PFSK-1 (cell line): ENCODE data around the gene IL6.

Source experiments
- FOXP2 ChIP-seq: optimal IDR thresholded peaks from 2 replicates; pipeline ENCODE3; 2011; ENCODE audit warnings: borderline replicate concordance, control low read depth, inconsistent platforms; ENCODE audit not compliant: insufficient read depth; ENCODE audit errors: extremely low read length, extremely low read depth
- POLR2AphosphoS5 ChIP-seq: IDR thresholded peaks from 2 replicates; pipeline ENCODE4 v1.6.1; 2012; ENCODE audit warnings: low read depth, mild to moderate bottlenecking, control low read depth, low read length, moderate library complexity
- REST ChIP-seq, 2 experiments: IDR thresholded peaks; 2 replicates each; pipeline versions ENCODE4 v1.6.1 to v1.8.0; 2011 to 2012; ENCODE audit warnings: low read depth in 2 of 2, low read length in 2 of 2, control low read depth in 1 of 2, inconsistent platforms in 1 of 2, mild to moderate bottlenecking in 1 of 2, moderate library complexity in 1 of 2; ENCODE audit not compliant: insufficient read depth in 1 of 2
- SIN3A ChIP-seq: IDR thresholded peaks from 2 replicates; pipeline ENCODE4 v1.6.1; 2012; ENCODE audit warnings: mild to moderate bottlenecking, low read length, moderate library complexity, borderline replicate concordance; ENCODE audit not compliant: insufficient read depth
- TAF1 ChIP-seq: IDR thresholded peaks from 2 replicates; pipeline ENCODE4 v1.6.1; 2012; ENCODE audit warnings: low read length, control low read depth, borderline replicate concordance; ENCODE audit not compliant: insufficient read depth

IL6 gene

GRCh38 chr7:22729180-22729825 lies 2.3 kb downstream of the IL6 start:
- TF ChIP-seq TAF1 = no peak
- TF ChIP-seq POLR2AphosphoS5 = no peak
- no peak for TF ChIP-seq SIN3A
- peak in 1 of 2 experiments; percentile 24; a peak in 1 of 4 replicates for TF ChIP-seq REST (IDR thresholded peaks at IDR 0.05; ENCODE audit: insufficient read depth in 1 of 2, low read depth in 2 of 2, low read length in 2 of 2)
- TF ChIP-seq FOXP2 = no peak

- TF ChIP-seq REST (IDR thresholded peaks at IDR 0.05; ENCODE audit: insufficient read depth in 1 of 2, low read depth in 2 of 2, low read length in 2 of 2) (no peak), TAF1 (no peak), FOXP2 (no peak), POLR2AphosphoS5 (no peak), SIN3A (no peak)
Measured at GRCh38 chr7:22730066-22730710, 3.2 kb downstream of the IL6 start.

- TF ChIP-seq SIN3A = no peak
- no peak for TF ChIP-seq REST (IDR thresholded peaks at IDR 0.05; ENCODE audit: insufficient read depth in 1 of 2, low read depth in 2 of 2, low read length in 2 of 2)
- no peak for TF ChIP-seq FOXP2
- no peak for TF ChIP-seq POLR2AphosphoS5
- no peak for TF ChIP-seq TAF1
Measured at GRCh38 chr7:22730921-22731654, 4.1 kb downstream of the IL6 start.

GRCh38 chr7:22731766-22732165 lies 4.8 kb downstream of the IL6 start:
- no peak for TF ChIP-seq FOXP2
- no peak for TF ChIP-seq REST (IDR thresholded peaks at IDR 0.05; ENCODE audit: insufficient read depth in 1 of 2, low read depth in 2 of 2, low read length in 2 of 2)
- TF ChIP-seq SIN3A = no peak
- no peak for TF ChIP-seq POLR2AphosphoS5
- no peak for TF ChIP-seq TAF1
